ENCODE results near the gene TBC1D21. TPM values are rescaled to one million over a fixed set of nuclear protein-coding genes. Genes with fewer than 3 reads are reported as not detected.

TBC1D21 gene
- total RNA-seq, 6 experiments from 2014 or later, result not detected

GRCh38 chr15:73844356-73844755, 29.0 kb upstream of the TBC1D21 start:
- no peak overlapping the region for H3K27ac Mint-ChIP-seq
- peaks cover 41% of the 10 kb centered on the region for H3K27me3 Mint-ChIP-seq (ENCODE audit: insufficient read depth)
- H3K9me3 Mint-ChIP-seq, result no peaks in the 10 kb centered on the region
- no peak for DNase-seq
- H3K36me3 Mint-ChIP-seq (ENCODE audit: low read depth), result no peaks in the 10 kb centered on the region
- H3K4me1 Mint-ChIP-seq (ENCODE audit: low read depth), result no peaks in the 10 kb centered on the region
- no peak for TF ChIP-seq CTCF (IDR thresholded peaks at IDR 0.05)
- H3K4me3 Mint-ChIP-seq, result no peak overlapping the region

- H3K9me3 Mint-ChIP-seq, result no peaks in the 10 kb centered on the region
- no peaks in the 10 kb centered on the region for H3K36me3 Mint-ChIP-seq (ENCODE audit: low read depth)
- H3K4me1 Mint-ChIP-seq (ENCODE audit: low read depth), result no peaks in the 10 kb centered on the region
- H3K27me3 Mint-ChIP-seq (ENCODE audit: insufficient read depth), result peaks cover 38% of the 10 kb centered on the region
- H3K4me3 Mint-ChIP-seq, result no peak overlapping the region
- no peak for TF ChIP-seq CTCF (IDR thresholded peaks at IDR 0.05)
- no peak for DNase-seq
- no peak overlapping the region for H3K27ac Mint-ChIP-seq
Observed at GRCh38 chr15:73845507-73845906, 27.9 kb upstream of the TBC1D21 start.

GRCh38 chr15:73845907-73846306, 27.5 kb upstream of the TBC1D21 start:
- no peak for TF ChIP-seq CTCF (IDR thresholded peaks at IDR 0.05)
- peaks cover 37% of the 10 kb centered on the region for H3K27me3 Mint-ChIP-seq (ENCODE audit: insufficient read depth)
- no peak overlapping the region for H3K27ac Mint-ChIP-seq
- DNase-seq, result no peak
- H3K36me3 Mint-ChIP-seq (ENCODE audit: low read depth), result no peaks in the 10 kb centered on the region
- H3K9me3 Mint-ChIP-seq, result no peaks in the 10 kb centered on the region
- no peaks in the 10 kb centered on the region for H3K4me1 Mint-ChIP-seq (ENCODE audit: low read depth)
- no peak overlapping the region for H3K4me3 Mint-ChIP-seq

- no peak overlapping the region for H3K27ac Mint-ChIP-seq
- no peaks in the 10 kb centered on the region for H3K9me3 Mint-ChIP-seq
- H3K4me3 Mint-ChIP-seq, result no peak overlapping the region
- H3K4me1 Mint-ChIP-seq (ENCODE audit: low read depth), result no peaks in the 10 kb centered on the region
- no peak for TF ChIP-seq CTCF (IDR thresholded peaks at IDR 0.05)
- H3K36me3 Mint-ChIP-seq (ENCODE audit: low read depth), result no peaks in the 10 kb centered on the region
- H3K27me3 Mint-ChIP-seq (ENCODE audit: insufficient read depth), result peaks cover 40% of the 10 kb centered on the region
- DNase-seq, result no peak
Observed at GRCh38 chr15:73849641-73850040, 23.7 kb upstream of the TBC1D21 start.

GRCh38 chr15:73850228-73850627, 23.1 kb upstream of the TBC1D21 start:
- Mint-ChIP-seq H3K36me3 (ENCODE audit: low read depth) (no peaks in the 10 kb centered on the region), H3K4me1 (ENCODE audit: low read depth) (no peaks in the 10 kb centered on the region), H3K27ac (no peak overlapping the region), H3K27me3 (ENCODE audit: insufficient read depth) (peaks cover 42% of the 10 kb centered on the region), H3K9me3 (no peaks in the 10 kb centered on the region), H3K4me3 (no peak overlapping the region)
- no peak for TF ChIP-seq CTCF (IDR thresholded peaks at IDR 0.05)
- no peak for DNase-seq

GRCh38 chr15:73851689-73852088, 21.7 kb upstream of the TBC1D21 start:
- Mint-ChIP-seq H3K4me3 (no peak overlapping the region), H3K36me3 (ENCODE audit: low read depth) (no peaks in the 10 kb centered on the region), H3K27me3 (ENCODE audit: insufficient read depth) (peaks cover 37% of the 10 kb centered on the region), H3K9me3 (no peaks in the 10 kb centered on the region), H3K27ac (no peak overlapping the region), H3K4me1 (ENCODE audit: low read depth) (no peaks in the 10 kb centered on the region)
- no peak for TF ChIP-seq CTCF (IDR thresholded peaks at IDR 0.05)
- DNase-seq, result peak; percentile 11
